Measurements from ENCODE around the gene TMPRSS11B.

GRCh38 chr4:68291256-68291655 lies 45.8 kb upstream of the TMPRSS11B start:
- no peak for TF ChIP-seq MAX (IDR thresholded peaks at IDR 0.05)
- TF ChIP-seq, protein P1, sequence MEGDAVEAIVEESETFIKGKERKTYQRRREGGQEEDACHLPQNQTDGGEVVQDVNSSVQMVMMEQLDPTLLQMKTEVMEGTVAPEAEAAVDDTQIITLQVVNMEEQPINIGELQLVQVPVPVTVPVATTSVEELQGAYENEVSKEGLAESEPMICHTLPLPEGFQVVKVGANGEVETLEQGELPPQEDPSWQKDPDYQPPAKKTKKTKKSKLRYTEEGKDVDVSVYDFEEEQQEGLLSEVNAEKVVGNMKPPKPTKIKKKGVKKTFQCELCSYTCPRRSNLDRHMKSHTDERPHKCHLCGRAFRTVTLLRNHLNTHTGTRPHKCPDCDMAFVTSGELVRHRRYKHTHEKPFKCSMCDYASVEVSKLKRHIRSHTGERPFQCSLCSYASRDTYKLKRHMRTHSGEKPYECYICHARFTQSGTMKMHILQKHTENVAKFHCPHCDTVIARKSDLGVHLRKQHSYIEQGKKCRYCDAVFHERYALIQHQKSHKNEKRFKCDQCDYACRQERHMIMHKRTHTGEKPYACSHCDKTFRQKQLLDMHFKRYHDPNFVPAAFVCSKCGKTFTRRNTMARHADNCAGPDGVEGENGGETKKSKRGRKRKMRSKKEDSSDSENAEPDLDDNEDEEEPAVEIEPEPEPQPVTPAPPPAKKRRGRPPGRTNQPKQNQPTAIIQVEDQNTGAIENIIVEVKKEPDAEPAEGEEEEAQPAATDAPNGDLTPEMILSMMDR (IDR thresholded peaks at IDR 0.05; ENCODE audit: low read depth, low read length, missing input control) = no peak
- no peak for TF ChIP-seq YY1 (IDR thresholded peaks at IDR 0.05)
- TF ChIP-seq NR2F2 (IDR thresholded peaks at IDR 0.05) = no peak
- no peak for TF ChIP-seq JUND (IDR thresholded peaks at IDR 0.05)
- TF ChIP-seq FOXA1 (IDR thresholded peaks at IDR 0.05) = no peak
- TF ChIP-seq TAF1 (conservative IDR thresholded peaks at IDR 0.05) = no peak
- no peak for TF ChIP-seq EGR1 (IDR thresholded peaks at IDR 0.05; ENCODE audit: low read depth in 2 of 2)
- TF ChIP-seq REST (IDR thresholded peaks at IDR 0.05) = no peak
